GM20000 (cell line): ENCODE results near the gene SLC35F4.

Experiments
- DNase-seq: peaks from one replicate; pipeline ENCODE4 v3.0.0; 2012; ENCODE audit warnings: low spot score
- CTCF ChIP-seq: IDR thresholded peaks from 2 replicates; pipeline ENCODE4 v1.5.1; 2012; ENCODE audit warnings: mild to moderate bottlenecking, control low read depth; ENCODE audit errors: extremely low read depth, missing control alignments

The SLC35F4 gene

GRCh38 chr14:57549016-57549564 lies 316.8 kb downstream of the SLC35F4 start:
- no peak for DNase-seq
- no peak for TF ChIP-seq CTCF

DNA sequence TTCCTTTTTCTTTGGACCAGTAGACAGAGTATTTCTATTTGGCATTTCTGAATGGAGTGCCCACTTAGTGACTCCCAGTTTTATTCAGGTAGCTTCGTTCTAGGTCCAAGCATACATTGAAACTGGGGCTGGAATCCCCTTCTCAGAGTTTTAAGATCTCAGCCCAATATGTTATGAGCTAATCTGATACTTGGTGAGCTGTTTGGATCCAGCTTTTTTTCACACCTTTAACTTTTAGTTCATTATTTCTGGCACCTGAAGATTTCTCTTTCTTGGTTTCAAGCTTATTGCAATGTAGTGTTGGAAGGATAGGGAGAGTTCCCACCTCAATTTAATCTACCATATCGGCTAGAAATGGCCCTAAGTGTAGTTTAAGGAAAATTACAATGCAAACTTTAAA lies 318.8 kb downstream of the SLC35F4 start:
- DNase-seq: no peak
- TF ChIP-seq CTCF: no peak

DNA sequence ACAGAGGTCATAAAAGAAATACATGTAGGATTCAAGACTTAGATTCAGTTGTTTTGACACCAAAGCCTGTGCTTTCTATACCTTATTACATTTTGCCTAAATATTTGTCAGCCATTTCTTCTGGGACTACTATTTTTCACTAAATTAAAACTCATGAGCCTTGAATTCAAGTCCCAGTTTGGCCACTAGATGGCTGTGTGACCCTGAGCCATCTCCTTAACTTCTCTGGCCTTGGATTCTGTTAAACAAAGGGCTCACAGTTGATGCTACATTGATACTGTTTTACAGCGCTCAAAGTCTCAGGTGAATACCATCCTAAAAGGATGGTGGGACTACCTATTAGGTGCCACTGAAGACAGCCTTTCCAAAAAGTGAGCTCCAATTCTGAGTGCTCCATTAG lies 332.7 kb downstream of the SLC35F4 start:
- peak; percentile 8 for DNase-seq
- TF ChIP-seq CTCF: peak; percentile 41

DNA sequence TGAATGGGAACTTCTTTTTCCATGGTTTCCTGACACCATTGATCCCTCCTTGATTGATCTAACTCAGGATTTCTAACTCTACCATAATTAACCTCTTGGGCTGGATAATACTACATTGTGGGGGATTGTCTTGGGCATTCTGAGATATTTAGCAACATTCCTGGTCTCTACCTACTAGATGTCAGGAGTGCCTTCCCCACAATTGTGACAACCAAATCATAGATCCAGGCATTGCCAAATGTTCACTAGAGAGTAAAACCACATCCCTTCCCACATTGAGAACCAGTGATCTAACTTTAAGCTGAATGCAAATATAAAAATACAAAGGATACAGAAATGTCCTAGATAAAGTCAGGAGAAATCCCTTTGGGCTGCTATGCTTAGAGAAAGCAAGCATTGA lies 335.3 kb downstream of the SLC35F4 start:
- no peak for DNase-seq
- TF ChIP-seq CTCF: no peak

DNA sequence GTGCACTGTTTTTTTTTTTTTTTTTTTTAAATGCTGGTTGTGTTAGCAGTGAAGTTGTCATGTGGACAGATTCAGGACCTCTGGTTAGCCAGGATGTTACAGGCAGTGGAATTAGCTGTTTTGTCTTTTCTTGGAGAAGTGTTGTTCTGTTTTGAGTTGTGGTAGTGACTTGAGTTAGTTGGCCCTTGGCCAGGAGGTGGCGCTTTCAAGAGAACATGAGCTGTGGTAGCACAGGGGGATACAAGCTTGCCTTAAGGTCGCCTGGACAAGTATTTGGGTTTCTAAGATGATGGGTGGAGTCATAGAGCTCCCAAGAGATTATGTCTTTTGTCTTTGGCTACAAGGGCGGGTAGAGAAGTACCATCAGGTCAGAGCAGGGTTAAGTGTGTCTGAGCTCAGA lies 338.9 kb downstream of the SLC35F4 start:
- TF ChIP-seq CTCF: peak; percentile 23
- DNase-seq: no peak

GRCh38 chr14:57519043-57519442 lies 346.8 kb downstream of the SLC35F4 start:
- no peak for TF ChIP-seq CTCF
- no peak for DNase-seq
